HG02970 (cell line): Measurements from ENCODE around the gene HERC2.
"Not testable (repeated sequence)": the region's sequence is repeated elsewhere in the genome, so short reads cannot be mapped to it uniquely, and the experiment has no call there.

Source experiments
- ATAC-seq: cut with Tn5 transposase; IDR thresholded peaks from one replicate; pipeline ENCODE4 v1.9.1; 2021; ENCODE audit warnings: mild to moderate bottlenecking, moderate library complexity, moderate number of reproducible peaks; ENCODE audit not compliant: unreplicated experiment, low FRiP score

The HERC2 gene

DNA sequence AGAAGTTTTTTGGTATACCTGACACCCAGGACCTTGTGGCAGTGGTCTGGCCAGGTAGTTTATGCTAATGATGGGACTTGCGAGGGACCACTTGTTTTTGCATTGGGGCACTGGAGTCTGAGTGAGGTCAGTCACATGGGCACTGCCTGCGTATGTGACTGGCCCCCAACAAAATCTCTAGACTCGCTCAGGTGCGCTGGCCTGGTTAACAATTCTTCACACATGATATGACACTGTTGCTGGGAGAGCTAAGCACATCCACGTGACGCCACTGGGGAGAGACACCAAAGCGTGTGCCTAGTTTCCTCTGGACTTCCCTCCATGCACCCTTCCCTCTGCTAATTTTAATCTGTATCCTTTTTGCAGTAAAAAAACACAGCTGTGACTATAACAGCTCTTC, 90.6 kb downstream of the HERC2 start:
- not testable (repeated sequence) for ATAC-seq

DNA sequence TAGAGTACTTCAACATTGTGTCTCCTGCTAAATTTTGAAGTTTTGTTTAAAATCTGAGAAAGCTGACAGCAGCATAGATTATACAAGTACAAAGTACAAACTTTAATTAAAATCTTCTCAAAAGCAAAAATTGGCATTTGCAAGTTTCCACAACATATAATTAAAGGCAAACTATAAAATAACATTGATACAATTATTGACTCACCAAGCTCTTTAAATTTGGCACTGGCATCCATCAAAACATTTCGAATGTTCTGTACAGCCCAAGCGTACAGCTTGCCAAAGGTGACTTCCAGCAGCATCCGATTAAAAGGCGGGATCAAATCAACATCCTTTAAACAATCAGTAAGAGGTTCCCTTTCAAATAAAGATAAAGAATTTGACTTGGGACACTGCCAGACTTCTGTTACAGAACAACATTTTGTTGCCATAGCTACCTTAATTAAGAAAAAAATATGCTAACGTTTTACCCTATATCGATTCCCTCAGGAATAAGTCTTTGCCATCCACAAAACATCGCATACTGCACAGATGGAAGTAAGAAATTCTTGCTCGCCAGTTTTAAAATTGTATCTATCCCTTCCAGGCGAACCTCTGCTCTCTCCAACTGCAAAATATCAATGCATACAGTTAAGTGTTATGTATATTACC, 92.9 kb downstream of the HERC2 start:
- ATAC-seq: not testable (repeated sequence)

DNA sequence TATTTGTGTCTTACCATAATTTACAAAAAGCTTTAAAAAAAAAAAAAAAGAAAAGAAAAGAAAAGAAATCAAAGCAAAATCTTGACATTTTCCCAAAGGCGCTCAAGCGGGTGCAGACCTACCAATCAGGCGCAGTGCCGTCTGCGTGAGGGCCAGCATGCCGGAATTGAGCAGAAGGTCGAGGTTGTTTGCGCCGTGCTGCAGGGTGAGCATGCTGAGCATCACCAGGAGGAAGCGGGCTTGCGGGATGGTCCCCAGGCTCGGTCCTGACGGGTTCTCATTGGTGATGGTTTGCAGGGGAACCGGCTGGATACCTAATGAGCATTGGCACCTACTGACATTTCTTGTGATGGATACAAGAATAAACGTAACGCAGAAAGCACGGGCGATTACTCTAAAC, 93.9 kb downstream of the HERC2 start:
- no peak for ATAC-seq

DNA sequence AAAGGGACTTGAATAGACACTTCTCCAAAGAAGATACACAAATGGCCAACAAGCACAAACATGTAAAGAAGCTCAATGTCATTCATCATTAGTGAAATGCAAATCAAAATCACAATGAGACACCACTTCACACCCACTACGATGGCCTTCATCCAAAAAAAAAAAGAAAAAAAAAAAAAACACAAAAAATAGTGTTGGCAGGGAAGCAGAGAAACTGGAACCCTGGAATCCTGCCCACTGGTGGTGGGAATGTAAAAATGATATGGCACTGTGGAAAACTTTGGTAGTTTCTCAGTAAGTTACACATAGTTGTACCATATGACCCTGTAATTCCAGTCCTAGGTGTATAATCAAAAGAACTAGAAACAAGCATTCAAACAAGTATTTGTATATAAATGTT, 94.7 kb downstream of the HERC2 start:
- not testable (repeated sequence) for ATAC-seq

DNA sequence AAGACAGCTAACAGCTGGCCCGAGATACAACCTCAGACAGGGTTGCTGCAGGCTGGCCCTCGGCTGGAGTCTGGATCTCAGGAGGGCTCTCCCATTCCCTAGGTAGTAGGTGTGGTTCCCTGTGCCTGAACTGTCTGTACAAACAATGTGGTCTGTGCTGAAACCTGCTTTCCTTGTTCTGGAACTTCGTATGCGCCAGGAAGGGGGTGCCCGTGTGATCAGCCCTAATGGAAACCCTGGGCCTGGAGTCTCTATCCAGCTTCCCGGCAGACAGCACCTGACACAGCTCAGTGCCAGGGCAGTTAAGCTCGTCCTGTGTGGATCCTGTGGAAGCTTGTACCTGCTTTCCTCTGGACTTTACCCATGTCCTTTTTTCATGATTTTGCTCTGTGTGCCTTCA, 99.4 kb downstream of the HERC2 start:
- not testable (repeated sequence) for ATAC-seq

DNA sequence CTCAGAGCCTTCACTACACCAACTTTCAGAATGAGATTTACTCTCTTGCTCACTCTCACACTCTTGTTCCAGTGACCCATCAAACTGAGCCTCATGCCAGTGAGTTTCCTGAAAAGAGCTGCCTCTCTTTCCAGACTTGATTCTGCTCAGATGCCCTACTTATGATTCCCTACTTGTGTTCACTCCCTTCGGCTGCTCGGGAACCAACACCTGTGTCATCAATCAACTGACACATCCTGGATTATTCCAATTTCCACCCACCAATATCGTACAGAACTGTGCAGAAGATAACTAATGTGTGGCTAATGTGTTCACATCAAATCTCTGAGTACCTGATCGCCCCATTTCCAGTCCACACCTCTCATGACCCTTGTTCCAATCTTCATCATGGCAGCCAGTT, 100.3 kb downstream of the HERC2 start:
- ATAC-seq: not testable (repeated sequence)

DNA sequence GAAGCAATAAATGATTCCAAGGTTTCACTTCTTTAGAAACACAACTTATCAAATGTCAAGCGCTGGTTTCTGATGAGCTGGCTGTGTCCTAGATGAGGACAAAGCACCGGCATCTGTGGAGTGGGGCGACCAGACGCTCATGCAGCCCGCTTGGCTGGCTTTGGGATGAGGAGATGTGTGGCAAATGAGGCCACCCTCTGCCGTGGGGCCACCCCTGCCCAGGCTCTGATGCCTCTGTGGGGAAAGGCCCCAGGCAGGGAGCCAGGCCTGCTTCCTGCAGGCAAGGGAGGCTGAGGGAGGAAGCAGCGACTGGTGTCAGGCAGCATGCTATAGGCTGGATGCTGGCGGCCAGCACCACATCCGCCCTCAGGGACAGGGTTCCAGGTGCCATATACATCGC, 102.9 kb downstream of the HERC2 start:
- ATAC-seq: no peak

DNA sequence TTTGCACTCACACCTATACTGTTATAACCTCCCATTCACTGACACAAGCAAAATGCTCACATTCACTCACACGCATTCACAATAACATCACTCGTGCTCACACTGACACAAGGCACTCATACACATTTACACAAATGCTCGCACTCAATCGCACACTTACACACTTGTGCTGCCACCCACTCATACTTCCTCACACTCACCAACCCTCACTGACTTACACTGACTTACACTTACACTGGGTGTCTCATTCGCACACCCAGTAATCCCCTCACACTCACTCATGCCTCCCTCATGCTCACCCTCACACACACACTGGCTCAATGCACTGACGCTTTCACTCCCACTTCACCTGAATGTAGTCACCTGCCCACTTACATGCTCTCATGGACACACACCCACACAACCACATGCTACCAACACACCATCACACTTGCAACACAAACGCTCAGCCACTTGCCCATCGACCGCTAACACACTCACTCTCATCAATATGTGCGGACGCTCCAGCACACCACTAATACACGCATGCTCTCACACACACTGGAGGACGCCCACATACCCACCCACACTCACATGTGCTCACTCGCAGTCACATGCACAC, 104.9 kb downstream of the HERC2 start:
- not testable (repeated sequence) for ATAC-seq

DNA sequence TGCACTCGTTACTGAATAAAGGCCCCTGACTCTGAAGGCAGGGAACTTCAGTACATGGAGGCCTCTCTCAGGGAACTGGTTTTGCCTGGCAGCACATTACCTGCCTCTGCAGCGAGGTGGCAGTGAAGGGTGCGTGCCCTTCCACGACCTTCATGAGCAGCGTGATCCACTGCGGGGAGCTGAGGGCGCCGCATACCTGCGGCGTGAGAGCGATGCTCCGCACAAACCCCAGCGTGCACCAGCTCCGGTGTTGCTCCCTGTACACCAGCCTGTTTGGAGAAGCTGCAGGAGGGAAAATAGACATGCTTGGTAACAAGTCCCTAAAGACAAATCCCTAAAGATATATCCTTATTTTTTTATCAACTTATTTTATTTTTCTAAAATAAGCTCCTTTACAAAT, 106.5 kb downstream of the HERC2 start:
- ATAC-seq: not testable (repeated sequence)

DNA sequence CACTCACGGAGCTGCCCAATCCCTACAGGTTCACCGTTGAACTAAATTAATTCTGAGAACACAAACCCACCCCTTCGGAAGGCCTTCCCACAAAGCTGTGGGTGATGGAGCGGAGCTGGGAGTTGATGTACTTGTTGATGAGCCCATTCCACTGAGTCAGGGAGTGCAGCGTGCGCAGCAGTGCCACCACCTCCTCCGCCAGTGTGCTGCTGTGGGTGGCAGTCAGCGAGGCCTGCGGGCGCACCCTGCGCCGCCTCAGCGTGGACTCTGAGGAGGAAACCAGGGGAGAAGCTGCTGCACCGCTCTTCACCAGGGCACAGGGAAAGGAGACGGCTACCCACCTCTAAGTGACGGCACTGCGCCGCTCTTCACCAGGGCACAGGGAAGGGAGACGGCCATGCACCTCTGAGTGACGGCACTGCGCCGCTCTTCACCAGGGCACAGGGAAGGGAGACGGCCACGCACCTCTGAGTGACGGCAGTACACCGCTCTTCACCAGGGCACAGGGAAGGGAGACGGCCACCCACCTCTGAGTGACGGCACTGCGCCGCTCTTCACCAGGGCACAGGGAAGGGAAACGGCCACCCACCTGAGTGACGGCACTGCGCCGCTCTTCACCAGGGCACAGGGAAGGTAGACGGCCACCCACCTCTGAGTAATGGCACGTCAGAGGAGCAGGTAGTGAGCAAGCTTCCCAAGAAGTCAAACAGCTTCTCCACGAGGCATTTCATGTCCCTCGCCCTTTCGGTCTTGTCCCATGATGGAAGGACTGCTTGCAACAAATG, 107.8 kb downstream of the HERC2 start:
- ATAC-seq: not testable (repeated sequence)

DNA sequence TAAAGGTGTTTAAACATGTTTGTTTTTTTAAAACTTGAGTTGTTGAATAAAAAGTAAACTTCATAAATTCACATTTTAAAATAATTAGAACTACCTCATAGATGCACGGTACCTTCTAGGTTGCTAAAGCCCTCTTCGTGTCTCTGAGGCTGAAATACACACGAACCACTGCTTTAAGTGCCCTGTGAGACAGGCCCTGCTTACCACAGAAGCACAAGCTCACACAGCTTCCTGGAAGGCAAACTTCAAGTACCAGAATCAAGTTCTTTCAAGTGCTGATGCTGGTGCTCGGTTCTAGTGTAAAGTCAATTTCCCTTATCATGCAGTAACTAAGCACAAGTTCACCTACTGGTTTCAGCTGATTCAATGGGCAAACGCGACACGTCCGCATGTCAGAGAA, 108.6 kb downstream of the HERC2 start:
- ATAC-seq: not testable (repeated sequence)

DNA sequence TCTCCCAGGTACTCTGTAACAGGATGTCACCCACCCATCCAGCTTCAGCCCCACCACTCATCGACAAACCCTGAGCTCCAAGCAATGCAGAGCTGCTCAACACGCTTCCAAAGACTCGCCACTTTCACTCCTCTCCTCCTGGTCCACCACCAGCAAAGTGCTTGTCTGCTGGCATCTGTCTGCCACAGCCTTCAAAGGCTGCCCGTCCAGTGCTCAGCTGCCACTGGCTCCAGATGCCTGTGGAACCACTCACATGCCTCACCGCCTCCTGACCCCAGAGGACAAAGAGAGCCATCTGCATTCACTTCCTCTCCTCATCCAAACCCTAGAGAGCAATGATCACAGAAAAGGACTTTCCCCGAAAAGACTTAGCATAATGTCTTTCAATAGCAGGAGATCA, 113.4 kb downstream of the HERC2 start:
- ATAC-seq: no peak

DNA sequence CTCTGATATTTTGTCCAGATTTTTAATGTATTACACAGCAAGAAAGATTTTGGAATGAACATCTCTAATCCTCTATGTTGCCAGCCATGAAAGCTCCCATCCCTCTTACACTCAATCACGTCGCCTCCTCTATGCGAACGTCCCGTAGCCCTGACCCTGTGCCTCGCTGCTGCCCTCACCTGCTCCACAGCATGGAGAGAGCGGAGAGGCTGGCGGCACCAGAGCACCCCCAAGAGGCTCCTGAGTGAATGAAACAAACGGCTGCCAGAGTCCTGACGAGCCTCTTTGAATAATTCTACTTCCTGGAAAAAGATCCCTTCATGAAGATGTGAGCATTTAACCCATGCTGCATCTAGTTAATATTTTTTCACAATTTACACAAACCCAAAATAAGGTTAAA, 116.3 kb downstream of the HERC2 start:
- ATAC-seq: not testable (repeated sequence)

DNA sequence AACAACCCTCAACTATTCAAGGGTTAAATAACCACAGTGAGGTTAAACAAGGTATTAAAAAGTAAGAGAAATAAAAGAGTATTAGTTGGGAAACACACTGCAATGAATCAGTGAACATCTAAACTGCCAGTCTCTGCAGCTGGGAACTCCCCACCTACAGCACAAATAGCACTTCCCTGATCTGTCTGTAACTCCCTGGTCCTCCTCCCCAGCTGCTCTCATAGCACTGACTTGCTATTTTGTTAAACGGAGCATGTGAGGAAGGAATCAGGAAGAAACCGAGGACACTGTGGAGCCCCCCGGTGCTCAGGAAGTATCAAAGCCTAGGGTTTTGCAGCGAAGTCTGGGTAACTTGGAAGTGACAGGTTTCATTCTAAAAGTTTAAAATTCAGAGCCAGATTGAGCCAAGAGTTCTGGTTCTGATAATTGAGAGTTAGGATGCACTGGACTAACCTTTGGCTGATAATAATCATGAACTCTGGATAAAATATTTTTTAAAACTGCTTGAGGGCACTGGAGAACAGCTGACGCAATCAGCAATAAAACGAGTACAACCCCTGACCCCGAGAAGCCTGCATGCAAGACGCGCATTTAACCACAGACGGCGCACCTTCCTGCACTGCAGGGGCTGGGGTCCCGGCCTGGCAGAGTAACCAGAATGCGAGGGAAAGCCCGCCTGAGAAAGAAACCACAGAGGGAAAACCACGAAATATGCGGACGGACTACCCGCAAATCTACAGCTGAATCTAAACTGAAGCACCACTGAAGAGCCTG, 118.7 kb downstream of the HERC2 start:
- ATAC-seq: not testable (repeated sequence)

DNA sequence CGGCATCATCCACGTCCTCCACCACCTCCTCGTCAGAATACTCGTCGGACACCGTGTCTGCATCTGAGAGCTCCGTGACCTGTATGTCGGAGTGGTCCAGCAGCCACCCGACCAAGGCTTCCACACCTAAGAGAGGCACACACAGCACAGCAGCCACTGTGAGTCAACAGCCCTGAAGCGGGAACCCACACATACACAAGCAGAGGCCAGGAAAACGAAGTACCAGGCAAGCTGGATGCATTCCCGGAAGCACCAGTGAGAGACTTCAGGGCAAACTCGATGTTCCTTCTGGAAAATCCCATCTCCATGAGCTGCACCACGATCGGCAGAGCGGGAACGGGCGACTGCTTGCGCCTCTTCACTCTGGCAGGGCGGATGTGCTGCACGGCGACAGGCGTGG, 119.9 kb downstream of the HERC2 start:
- not testable (repeated sequence) for ATAC-seq

DNA sequence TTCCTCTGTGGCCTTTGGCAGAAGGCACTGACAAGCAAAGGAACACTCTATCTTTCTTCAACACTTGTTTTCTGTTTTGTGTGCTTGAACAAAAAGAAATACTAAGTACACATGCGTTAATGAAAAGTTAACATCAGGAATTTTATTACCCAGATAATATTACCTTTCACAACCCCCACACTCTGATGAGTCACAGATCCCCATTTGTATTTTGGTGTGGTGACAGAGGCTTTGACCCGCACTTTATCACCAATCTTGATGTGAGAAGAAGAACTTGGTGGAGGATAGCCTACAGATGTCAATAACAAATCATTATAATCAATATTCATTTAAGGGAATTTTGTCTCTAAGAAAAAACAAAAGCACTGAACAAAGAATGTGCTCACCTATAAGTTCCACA, 123.8 kb downstream of the HERC2 start:
- ATAC-seq: not testable (repeated sequence)

DNA sequence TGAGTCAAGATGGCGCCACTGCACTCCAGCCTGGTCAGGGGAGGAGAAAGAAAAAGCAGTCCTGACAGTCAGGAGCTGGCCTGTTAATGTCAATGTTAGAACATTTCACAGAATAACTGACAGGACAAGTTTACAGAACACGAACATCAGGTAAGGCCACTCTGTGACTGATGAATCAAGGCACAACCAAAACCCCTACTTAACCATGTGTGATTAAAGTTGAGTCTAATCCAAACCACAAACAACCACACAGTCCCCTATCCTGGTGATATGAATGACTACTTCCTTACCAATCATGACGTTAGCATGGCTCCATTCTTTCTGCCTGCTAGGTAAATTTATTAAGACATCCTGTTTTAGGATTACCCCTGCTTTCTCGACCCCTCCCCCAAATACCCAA, 124.3 kb downstream of the HERC2 start:
- ATAC-seq: not testable (repeated sequence)

DNA sequence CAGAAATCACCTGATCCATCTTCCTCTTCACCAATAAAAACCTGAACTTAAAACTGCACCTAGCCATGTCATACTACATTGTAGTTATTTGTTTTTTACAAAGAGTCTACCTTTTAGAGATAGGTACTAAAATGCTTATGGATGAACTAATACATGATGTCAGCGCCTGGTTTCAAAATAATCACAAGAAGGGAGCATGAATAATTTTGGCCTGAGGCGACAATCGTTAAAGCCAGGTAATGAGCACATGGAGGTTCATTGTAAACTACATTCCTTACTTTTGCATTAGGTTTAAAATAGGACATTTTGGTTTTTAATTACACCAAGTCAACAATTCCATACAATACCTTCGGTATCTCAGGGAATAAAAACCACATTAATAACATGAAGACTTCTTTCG, 125.4 kb downstream of the HERC2 start:
- ATAC-seq: not testable (repeated sequence)

DNA sequence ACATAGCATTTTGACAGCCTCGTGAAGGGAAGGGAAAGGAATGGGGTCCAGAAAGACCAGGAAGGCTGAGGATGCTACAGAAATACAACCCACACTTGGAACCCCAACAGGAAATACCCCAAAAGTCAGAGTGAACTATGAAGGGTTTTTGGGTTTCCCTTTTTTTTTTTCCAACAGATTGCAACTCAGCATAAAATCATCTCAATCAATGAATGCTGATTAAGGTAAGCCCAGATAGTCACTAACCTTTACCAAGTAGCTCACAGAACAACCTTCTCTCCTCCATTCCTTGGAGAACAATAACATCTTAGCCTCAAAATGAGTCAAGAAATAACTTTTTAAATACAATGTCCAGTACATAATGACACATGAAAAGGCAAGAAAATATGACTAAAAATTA, 129.2 kb downstream of the HERC2 start:
- ATAC-seq: no peak

DNA sequence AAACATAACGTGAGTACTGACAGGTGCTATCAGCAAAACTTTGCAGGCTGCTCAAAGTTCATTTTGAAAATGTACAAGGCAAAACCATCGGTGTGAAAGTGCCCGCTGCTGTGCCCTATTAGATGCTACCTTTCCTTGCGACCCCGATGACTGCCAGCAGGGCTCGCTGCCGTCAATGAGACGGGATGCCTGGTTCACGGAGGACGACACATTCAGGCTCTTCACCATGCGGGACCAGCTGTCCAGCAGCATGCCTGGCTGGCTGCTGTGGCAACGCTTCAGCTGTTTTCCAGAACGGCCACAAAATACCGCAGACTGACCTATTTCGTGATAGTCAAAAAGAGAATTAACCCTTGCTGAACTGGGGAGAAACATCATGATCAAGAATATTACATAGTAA, 130.1 kb downstream of the HERC2 start:
- no peak for ATAC-seq
